CD14-positive monocyte (primary cell): ENCODE data around the gene HNRNPUL1. TPM values are rescaled to one million over a fixed set of nuclear protein-coding genes. Genes with fewer than 3 reads are reported as not detected.

Experiments used
- DNase-seq, 3 donors: peaks; one replicate each; pipeline ENCODE4 v3.0.0-alpha.2; 2011 to 2022
- H2AFZ ChIP-seq: 2 replicates; pipeline ENCODE4 v1.6.0; 2012; ENCODE audit warnings: mild to moderate bottlenecking, low read depth, low read length, inconsistent platforms; ENCODE audit not compliant: insufficient read depth, poor library complexity, severe bottlenecking
- H3K27ac ChIP-seq, 2 donors: 1 replicate in 1 of 2; 2 replicates in 1 of 2; pipeline ENCODE4 v1.5.1; 2012 to 2013; ENCODE audit warnings: low read length in 2 of 2, control low read depth in 1 of 2, inconsistent platforms in 1 of 2, low read depth in 1 of 2, mild to moderate bottlenecking in 1 of 2
- H3K27me3 ChIP-seq, 2 donors: one replicate each; pipeline versions ENCODE4 v1.6.0 to v1.6.1; 2011 to 2013; ENCODE audit warnings: low read length in 2 of 2; ENCODE audit not compliant: control insufficient read depth in 2 of 2, insufficient read depth in 2 of 2
- H3K36me3 ChIP-seq, 2 donors: replicated peaks in 1 of 2; 1 replicate in 1 of 2; 2 replicates in 1 of 2; pipeline versions ENCODE4 v1.5.1 to v1.6.1; 2012 to 2013; ENCODE audit warnings: low read length in 2 of 2, control low read depth in 1 of 2, inconsistent platforms in 1 of 2, mild to moderate bottlenecking in 1 of 2; ENCODE audit not compliant: insufficient read depth in 2 of 2, control insufficient read depth in 1 of 2
- H3K4me1 ChIP-seq, 2 donors: 1 replicate in 1 of 2; 2 replicates in 1 of 2; pipeline versions ENCODE4 v1.5.1 to v1.6.1; 2012 to 2013; ENCODE audit warnings: low read length in 2 of 2, control low read depth in 1 of 2, inconsistent platforms in 1 of 2, mild to moderate bottlenecking in 1 of 2, moderate library complexity in 1 of 2; ENCODE audit not compliant: insufficient read depth in 2 of 2, control insufficient read depth in 1 of 2
- H3K4me2 ChIP-seq: replicated peaks from 2 replicates; pipeline ENCODE3; 2012; ENCODE audit warnings: low read length, moderate library complexity, mild to moderate bottlenecking; ENCODE audit not compliant: poor library complexity, severe bottlenecking; ENCODE audit errors: extremely low read depth
- H3K4me3 ChIP-seq, 3 experiments: fragments of 200-600 bp in 1 of 3; sonication (generic) in 1 of 3; replicated peaks in 1 of 3; 1 replicate in 2 of 3; 2 replicates in 1 of 3; pipeline ENCODE4 v1.5.1; 2011 to 2013; ENCODE audit warnings: low read length in 3 of 3, mild to moderate bottlenecking in 3 of 3, control low read depth in 2 of 3, low read depth in 2 of 3, inconsistent platforms in 1 of 3, moderate library complexity in 1 of 3
- H3K79me2 ChIP-seq: 2 replicates; pipeline ENCODE4 v1.6.0; 2012; ENCODE audit warnings: mild to moderate bottlenecking, control low read depth, inconsistent platforms, low read length, moderate library complexity; ENCODE audit not compliant: insufficient read depth
- H3K9ac ChIP-seq: 2 replicates; pipeline ENCODE4 v1.6.0; 2017; ENCODE audit warnings: low read length, mild to moderate bottlenecking; ENCODE audit not compliant: insufficient read depth, poor library complexity, severe bottlenecking
- H3K9me3 ChIP-seq, 2 donors: replicated peaks in 1 of 2; 1 replicate in 1 of 2; 2 replicates in 1 of 2; pipeline versions ENCODE4 v1.5.1 to v1.6.1; 2012 to 2013; ENCODE audit warnings: low read length in 2 of 2, control low read depth in 1 of 2; ENCODE audit not compliant: control insufficient read depth in 1 of 2, insufficient read depth in 1 of 2
- H4K20me1 ChIP-seq: 2 replicates; pipeline ENCODE4 v1.6.0; 2012; ENCODE audit warnings: mild to moderate bottlenecking, low read length, control low read depth, moderate library complexity; ENCODE audit not compliant: insufficient read depth
- H3K27ac Mint-ChIP-seq, 7 donors: one replicate each; pipeline ENCODE4 v1.8.0; 2020; ENCODE audit warnings: mild to moderate bottlenecking in 7 of 7, mixed read lengths in 7 of 7, moderate library complexity in 6 of 7, inconsistent platforms in 2 of 7
- H3K27me3 Mint-ChIP-seq, 3 donors: one replicate each; pipeline ENCODE4 v1.8.0; 2021 to 2022; ENCODE audit warnings: low read depth in 3 of 3, mild to moderate bottlenecking in 3 of 3, mixed read lengths in 3 of 3, moderate library complexity in 3 of 3, inconsistent platforms in 1 of 3
- H3K36me3 Mint-ChIP-seq, 2 donors: one replicate each; pipeline ENCODE4 v1.8.0; 2020; ENCODE audit warnings: mixed read lengths in 2 of 2, inconsistent platforms in 1 of 2, mild to moderate bottlenecking in 1 of 2
- H3K4me1 Mint-ChIP-seq: one replicate; pipeline ENCODE4 v1.8.0; 2020; ENCODE audit warnings: mild to moderate bottlenecking, mixed read lengths
- H3K4me3 Mint-ChIP-seq, 2 donors: one replicate each; pipeline ENCODE4 v1.8.0; 2020; ENCODE audit warnings: mild to moderate bottlenecking in 2 of 2, mixed read lengths in 2 of 2, moderate library complexity in 1 of 2
- H3K9me3 Mint-ChIP-seq, 7 donors: one replicate each; pipeline ENCODE4 v1.8.0; 2020 to 2022; ENCODE audit warnings: mixed read lengths in 7 of 7, mild to moderate bottlenecking in 6 of 7, moderate library complexity in 6 of 7, inconsistent platforms in 2 of 7
- CTCF ChIP-seq: fragments of 200-600 bp; IDR thresholded peaks from one replicate; pipeline ENCODE4 v1.8.0; 2022; ENCODE audit warnings: antibody characterized with exemption, mild to moderate bottlenecking
- WGBS: methylation state at CpG from one replicate; pipeline ENCODE4 v1.1.5; 2013; ENCODE audit warnings: missing lambda C conversion rate; ENCODE audit not compliant: insufficient coverage; 5-methylcytosine and 5-hydroxymethylcytosine counted together
- intact Hi-C, 2 donors: fragments of 100-400 bp; cut with micrococcal nuclease; formaldehyde crosslinking; loops; one replicate each; pipeline versions ENCODE4 v1.15.0 to v1.15.1; 2023
- polyA minus RNA-seq: library from RNA; depleted of rRNA, polyadenylated mRNA; stranded (reverse); fragments of >200 nt; gene quantifications from 2 replicates; pipeline ENCODE4 v1.2.3, GENCODE V29; 2012
- polyA plus RNA-seq, 3 donors: library from polyadenylated mRNA; depleted of rRNA in 1 of 3; unstranded in 2 of 3; stranded (reverse) in 1 of 3; fragments of 300-500 nt in 2 of 3; fragments of >200 nt in 1 of 3; fragmentation: Illumina TruSeq in 2 of 3; gene quantifications; 1 replicate in 2 of 3; 2 replicates in 1 of 3; pipeline ENCODE4 v1.2.3, GENCODE V29; 2012 to 2021
- total RNA-seq, 12 experiments: library from RNA in 1 of 12; stranded (reverse) in 1 of 12; fragments of 120-200 nt in 1 of 12; gene quantifications; one replicate each; pipeline ENCODE4 v1.2.4 and lab custom pipeline; 2013 to 2026; ENCODE audit warnings: mixed read lengths in 6 of 12, inconsistent platforms in 1 of 12

The HNRNPUL1 gene
- total RNA-seq (2013), result 77.0 TPM
- 10 to 100 TPM; 22.6 to 55.3 (median 30.3) TPM for polyA plus RNA-seq
- polyA minus RNA-seq, result 64.0 and 87.8 TPM in 2 replicates
- 34.7 to 205 (median 103) reads per million in 11 experiments for total RNA-seq (lab: John Stamatoyannopoulos, UW)

DNA sequence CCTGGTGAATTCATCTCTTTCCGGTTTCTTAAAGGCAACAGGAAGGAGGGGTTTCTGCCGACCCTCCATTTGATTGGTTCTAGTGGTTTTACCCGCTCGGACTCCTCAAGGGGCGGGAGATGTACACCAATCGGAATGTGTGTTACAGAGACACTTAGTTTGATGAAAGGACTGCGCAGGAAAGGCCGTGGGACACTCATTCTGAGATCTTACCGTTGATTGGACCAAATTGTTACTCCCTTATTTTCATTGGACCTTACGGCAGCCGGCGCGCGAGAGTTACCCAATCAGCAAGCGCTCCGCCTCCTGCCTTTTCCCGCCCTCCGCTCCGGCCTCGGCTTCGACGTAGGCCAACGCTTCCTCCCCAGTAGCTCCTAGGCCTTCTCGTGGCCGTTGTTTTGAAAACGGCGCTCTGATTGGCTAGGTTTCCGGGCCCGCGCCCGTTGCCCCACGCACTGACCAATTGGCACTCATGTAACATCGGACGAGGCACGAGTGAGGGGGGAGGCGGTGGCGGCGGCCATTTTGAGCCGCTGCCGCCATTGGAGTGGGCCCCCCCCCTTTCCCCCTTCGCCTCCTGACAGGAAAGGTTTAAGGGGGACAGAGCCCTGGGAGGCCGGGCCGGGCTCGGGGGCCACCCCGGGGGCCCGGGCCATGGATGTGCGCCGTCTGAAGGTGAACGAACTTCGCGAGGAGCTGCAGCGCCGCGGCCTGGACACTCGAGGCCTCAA lies at the start of gene HNRNPUL1:
Gene HNRNPUL1, plus strand, starts transcription at position 523 of the 731 bp plus-strand sequence. Its CDS starts 132 bp downstream, at position 655.
- DNase-seq, result peak; percentile 100
- H3K27me3 ChIP-seq, result peaks cover 0 to 5% of the 10 kb centered on the region in 2 donors
- peak within 1 kb of the TSS; percentile 99 to 100 (median 100) for H3K27ac Mint-ChIP-seq
- peak; percentile 40 for TF ChIP-seq CTCF
- no peaks in the 10 kb centered on the region for H3K9me3 Mint-ChIP-seq
- peak within 1 kb of the TSS; percentile 96 to 97 for H3K4me3 Mint-ChIP-seq
- H3K4me1 Mint-ChIP-seq, result peaks cover 37% of the 10 kb centered on the region
- peak within 1 kb of the TSS; percentile 80 for H2AFZ ChIP-seq
- H3K4me3 ChIP-seq, result peak within 1 kb of the TSS; percentile 79 to 91 (median 84)
- peak within 1 kb of the TSS; percentile 92 for H3K4me2 ChIP-seq
- intact Hi-C loops, result loop anchor here (2.0 to 10.0 kb wide), 5 partner anchors 37 to 171 kb away; partner anchors contain the start of genes DMAC2 (in 1 of the 2) and TGFB1 (in 1 of the 2)
- WGBS, result under 1% methylated on average over 37 of the region's 55 CpGs
- H3K36me3 ChIP-seq, result peaks cover 12 to 24% of the 10 kb centered on the region in 2 donors
- peak within 1 kb of the TSS; percentile 99 for H3K9ac ChIP-seq
- peaks cover 19% of the 10 kb centered on the region in 2 donors for H3K36me3 Mint-ChIP-seq
- peaks cover 50% of the 10 kb centered on the region for H3K79me2 ChIP-seq
- no peaks in the 10 kb centered on the region for H3K9me3 ChIP-seq
- H3K4me1 ChIP-seq, result peaks cover 33 to 37% of the 10 kb centered on the region in 2 donors
- H4K20me1 ChIP-seq, result peaks cover 22% of the 10 kb centered on the region
- peak within 1 kb of the TSS; percentile 99 to 100 for H3K27ac ChIP-seq
- peaks cover 4 to 13% (median 9%) of the 10 kb centered on the region in 3 donors for H3K27me3 Mint-ChIP-seq

DNA sequence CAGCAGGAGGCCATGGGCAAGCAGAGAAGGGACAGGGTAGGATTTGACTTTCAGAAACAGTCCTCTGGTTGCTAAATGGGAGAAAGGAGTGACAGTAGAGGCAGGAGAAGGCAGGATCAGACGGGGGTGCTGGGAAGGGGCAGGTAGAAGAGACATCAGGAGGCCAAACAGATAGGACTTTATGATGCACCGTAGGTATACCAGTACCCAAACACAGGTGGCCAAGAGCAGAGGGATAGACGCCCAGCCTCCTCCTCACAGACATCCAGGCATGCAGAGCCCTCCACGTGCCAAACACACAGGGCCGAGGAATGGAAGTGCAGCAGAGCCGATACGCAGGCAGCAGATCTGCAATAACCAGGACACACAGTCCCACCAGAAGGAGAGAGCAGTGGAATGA lies 46.4 kb upstream of the HNRNPUL1 start:
- Histone ChIP-seq H3K79me2 (no peaks in the 10 kb centered on the region), H3K4me1 (peaks cover 15 to 19% of the 10 kb centered on the region in 2 donors), H2AFZ (no peak overlapping the region), H3K9me3 (no peaks in the 10 kb centered on the region), H3K27me3 (peaks cover 0 to 31% of the 10 kb centered on the region in 2 donors), H3K27ac (no peak overlapping the region), H4K20me1 (no peaks in the 10 kb centered on the region), H3K9ac (no peak overlapping the region), H3K36me3 (no peaks in the 10 kb centered on the region), H3K4me3 (no peak overlapping the region), H3K4me2 (no peak overlapping the region)
- TF ChIP-seq CTCF, result no peak
- H3K4me1 Mint-ChIP-seq, result peaks cover 23% of the 10 kb centered on the region
- peak overlapping the region in 1 of 2 donors; percentile 9 for H3K4me3 Mint-ChIP-seq
- H3K36me3 Mint-ChIP-seq, result peaks cover 0 to 3% of the 10 kb centered on the region in 2 donors
- 95% methylated on average over 6 of the region's 7 CpGs for WGBS
- peaks cover 0 to 3% (median 0%) of the 10 kb centered on the region in 7 donors for H3K9me3 Mint-ChIP-seq
- DNase-seq, result no peak
- peaks cover 24 to 48% (median 29%) of the 10 kb centered on the region in 3 donors for H3K27me3 Mint-ChIP-seq
- intact Hi-C loops, result no loop called here
- H3K27ac Mint-ChIP-seq, result peak overlapping the region in 1 of 7 donors; percentile 44
